ENCODE data around the gene DPP10.
"Not testable (repeated sequence)": the region's sequence is repeated elsewhere in the genome, so short reads cannot be mapped to it uniquely, and the experiment has no call there.

The DPP10 gene

GRCh38 chr2:114724454-114724853 lies 282.0 kb downstream of the DPP10 start:
- DNase-seq (ENCODE audit: low spot score) = no peak

- no peak for DNase-seq (ENCODE audit: low spot score)
These were observed 284.6 kb downstream of the DPP10 start for GRCh38 chr2:114727012-114727411.

- no peak for DNase-seq (ENCODE audit: low spot score)
These were observed 285.9 kb downstream of the DPP10 start for GRCh38 chr2:114728372-114728771.

GRCh38 chr2:114729026-114729425 lies 286.6 kb downstream of the DPP10 start:
- DNase-seq (ENCODE audit: low spot score) = no peak

- DNase-seq (ENCODE audit: low spot score) = no peak
These were observed 292.7 kb downstream of the DPP10 start for GRCh38 chr2:114735126-114735525.

- no peak for DNase-seq (ENCODE audit: low spot score)
These were observed 299.8 kb downstream of the DPP10 start for GRCh38 chr2:114742245-114742644.

- no peak for DNase-seq (ENCODE audit: low spot score)
These were observed 303.3 kb downstream of the DPP10 start for GRCh38 chr2:114745700-114746099.

- not testable (repeated sequence) for DNase-seq (ENCODE audit: low spot score)
These were observed 305.7 kb downstream of the DPP10 start for GRCh38 chr2:114748175-114748574.

GRCh38 chr2:114752425-114752824 lies 310.0 kb downstream of the DPP10 start:
- no peak for DNase-seq (ENCODE audit: low spot score)

GRCh38 chr2:114753145-114753544 lies 310.7 kb downstream of the DPP10 start:
- DNase-seq (ENCODE audit: low spot score) = no peak

GRCh38 chr2:114754907-114755563 lies 312.6 kb downstream of the DPP10 start:
- no peak for DNase-seq (ENCODE audit: low spot score)

- DNase-seq (ENCODE audit: low spot score) = no peak
These were observed 319.9 kb downstream of the DPP10 start for GRCh38 chr2:114762376-114762775.

- no peak for DNase-seq (ENCODE audit: low spot score)
These were observed 320.5 kb downstream of the DPP10 start for GRCh38 chr2:114762986-114763385.

GRCh38 chr2:114769110-114769509 lies 326.7 kb downstream of the DPP10 start:
- DNase-seq (ENCODE audit: low spot score) = no peak

GRCh38 chr2:114769991-114770390 lies 327.6 kb downstream of the DPP10 start:
- DNase-seq (ENCODE audit: low spot score) = no peak

- no peak for DNase-seq (ENCODE audit: low spot score)
These were observed 341.6 kb downstream of the DPP10 start for GRCh38 chr2:114784046-114784445.

- DNase-seq (ENCODE audit: low spot score) = no peak
These were observed 342.6 kb downstream of the DPP10 start for GRCh38 chr2:114784890-114785583.

- no peak for DNase-seq (ENCODE audit: low spot score)
These were observed 344.5 kb downstream of the DPP10 start for GRCh38 chr2:114786901-114787300.

- no peak for DNase-seq (ENCODE audit: low spot score)
These were observed 345.0 kb downstream of the DPP10 start for GRCh38 chr2:114787486-114787885.

- no peak for DNase-seq (ENCODE audit: low spot score)
These were observed 347.5 kb downstream of the DPP10 start for GRCh38 chr2:114789989-114790388.

- no peak for DNase-seq (ENCODE audit: low spot score)
These were observed 355.1 kb downstream of the DPP10 start for GRCh38 chr2:114797540-114797939.

- DNase-seq (ENCODE audit: low spot score) = no peak
These were observed 355.5 kb downstream of the DPP10 start for GRCh38 chr2:114797942-114798341.

GRCh38 chr2:114800371-114800770 lies 357.9 kb downstream of the DPP10 start:
- no peak for DNase-seq (ENCODE audit: low spot score)

GRCh38 chr2:114805195-114805594 lies 362.8 kb downstream of the DPP10 start:
- DNase-seq (ENCODE audit: low spot score) = no peak

Measured in COLO829 (cell line).